ENCODE measurements around the gene TP63. TPM values are rescaled to one million over a fixed set of nuclear protein-coding genes. Genes with fewer than 3 reads are reported as not detected.
A peak's percentile ranks its signal among the peaks of the same experiment; 100 is the strongest.

TP63 gene
- total and polyA plus RNA-seq, 3 donors from 2014 or later = 5.2 to 10.5 (median 6.0) TPM

DNA sequence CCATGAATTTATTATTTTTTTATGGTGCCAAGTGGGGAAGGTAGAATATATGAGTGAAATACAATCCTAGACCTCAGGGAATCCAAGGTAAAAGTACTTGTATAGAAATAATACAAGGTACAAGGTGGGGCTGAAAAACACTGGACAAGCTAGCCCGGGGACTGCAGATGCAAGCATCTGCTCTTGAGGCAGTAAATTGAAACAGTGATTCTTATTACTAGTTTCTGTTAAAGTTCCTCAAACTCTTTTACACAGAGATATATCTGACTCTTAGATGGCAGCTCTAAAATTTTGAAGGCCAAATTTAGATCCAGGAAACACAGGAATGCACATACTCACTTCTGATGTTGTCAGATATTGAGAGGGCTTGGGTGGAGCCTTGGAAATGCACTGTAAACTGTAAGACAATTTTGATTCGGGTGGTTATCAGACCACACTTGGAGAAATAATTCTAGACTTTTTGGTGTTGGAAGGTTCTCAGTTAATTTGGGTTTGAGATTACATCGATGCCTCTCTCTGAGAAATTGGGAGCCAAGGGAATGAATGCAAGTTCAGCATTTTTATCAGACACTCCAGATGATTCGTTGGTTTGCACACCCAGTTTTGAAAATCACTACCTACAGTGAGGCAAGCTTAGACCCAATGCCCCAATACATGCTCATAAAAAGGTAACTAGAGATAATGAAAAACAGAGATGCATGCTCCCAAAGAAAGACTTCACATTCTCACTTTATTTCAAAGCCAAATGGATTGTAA, 7.3 kb downstream of the TP63 start:
- DNase-seq = no peak
- no peak overlapping the region for H3K4me3 ChIP-seq
- 81 to 83% methylated on average over 4 of the region's 4 CpGs for WGBS, 2 donors
- H3K4me1 ChIP-seq = no peaks in the 10 kb centered on the region
- H3K27ac ChIP-seq = no peak overlapping the region
- H3K36me3 ChIP-seq (ENCODE audit: low read depth, missing control alignments) = no peaks in the 10 kb centered on the region
- H3K27me3 ChIP-seq = no peaks in the 10 kb centered on the region
- no peaks in the 10 kb centered on the region for H3K9me3 ChIP-seq
- TF ChIP-seq, protein P1, sequence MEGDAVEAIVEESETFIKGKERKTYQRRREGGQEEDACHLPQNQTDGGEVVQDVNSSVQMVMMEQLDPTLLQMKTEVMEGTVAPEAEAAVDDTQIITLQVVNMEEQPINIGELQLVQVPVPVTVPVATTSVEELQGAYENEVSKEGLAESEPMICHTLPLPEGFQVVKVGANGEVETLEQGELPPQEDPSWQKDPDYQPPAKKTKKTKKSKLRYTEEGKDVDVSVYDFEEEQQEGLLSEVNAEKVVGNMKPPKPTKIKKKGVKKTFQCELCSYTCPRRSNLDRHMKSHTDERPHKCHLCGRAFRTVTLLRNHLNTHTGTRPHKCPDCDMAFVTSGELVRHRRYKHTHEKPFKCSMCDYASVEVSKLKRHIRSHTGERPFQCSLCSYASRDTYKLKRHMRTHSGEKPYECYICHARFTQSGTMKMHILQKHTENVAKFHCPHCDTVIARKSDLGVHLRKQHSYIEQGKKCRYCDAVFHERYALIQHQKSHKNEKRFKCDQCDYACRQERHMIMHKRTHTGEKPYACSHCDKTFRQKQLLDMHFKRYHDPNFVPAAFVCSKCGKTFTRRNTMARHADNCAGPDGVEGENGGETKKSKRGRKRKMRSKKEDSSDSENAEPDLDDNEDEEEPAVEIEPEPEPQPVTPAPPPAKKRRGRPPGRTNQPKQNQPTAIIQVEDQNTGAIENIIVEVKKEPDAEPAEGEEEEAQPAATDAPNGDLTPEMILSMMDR (IDR thresholded peaks at IDR 0.05) = no peak
- no peak for TF ChIP-seq POLR2A (IDR thresholded peaks at IDR 0.05)
- intact Hi-C loops (cut with DNase I; ENCODE audit: low total_unique reads) = no loop called here

GRCh38 chr3:189641776-189642175, 10.6 kb downstream of the TP63 start:
- Histone ChIP-seq H3K4me1 (no peaks in the 10 kb centered on the region), H3K27me3 (no peaks in the 10 kb centered on the region), H3K36me3 (ENCODE audit: low read depth, missing control alignments) (no peaks in the 10 kb centered on the region), H3K4me3 (no peak overlapping the region), H3K9me3 (no peaks in the 10 kb centered on the region), H3K27ac (no peak overlapping the region)
- TF ChIP-seq, protein P1 (IDR thresholded peaks at IDR 0.05) = no peak
- TF ChIP-seq POLR2A (IDR thresholded peaks at IDR 0.05) = no peak
- intact Hi-C loops (cut with DNase I; ENCODE audit: low total_unique reads) = no loop called here
- no peak for DNase-seq

GRCh38 chr3:189646853-189647542, 15.8 kb downstream of the TP63 start:
- TF ChIP-seq POLR2A (IDR thresholded peaks at IDR 0.05) = no peak
- TF ChIP-seq, protein P1 (IDR thresholded peaks at IDR 0.05) = no peak
- DNase-seq = no peak
- no peaks in the 10 kb centered on the region for H3K4me1 ChIP-seq
- WGBS, 2 donors = 85 to 95% methylated on average over 8 of the region's 8 CpGs
- no peaks in the 10 kb centered on the region for H3K36me3 ChIP-seq (ENCODE audit: low read depth, missing control alignments)
- intact Hi-C loops (cut with DNase I; ENCODE audit: low total_unique reads) = no loop called here
- no peaks in the 10 kb centered on the region for H3K9me3 ChIP-seq
- no peak overlapping the region for H3K4me3 ChIP-seq
- no peaks in the 10 kb centered on the region for H3K27me3 ChIP-seq
- no peak overlapping the region for H3K27ac ChIP-seq

GRCh38 chr3:189652042-189652441, 20.9 kb downstream of the TP63 start:
- TF ChIP-seq POLR2A (IDR thresholded peaks at IDR 0.05) = no peak
- TF ChIP-seq, protein P1 (IDR thresholded peaks at IDR 0.05) = peak in 1 of 3 experiments; percentile 31
- WGBS, 2 donors = 65% methylated on average over 1 of the region's 1 CpG; no CpG with 5 or more reads in 1 of the 2 donors
- Histone ChIP-seq H3K27ac (no peak overlapping the region), H3K4me3 (no peak overlapping the region), H3K27me3 (no peaks in the 10 kb centered on the region), H3K9me3 (no peaks in the 10 kb centered on the region), H3K4me1 (no peaks in the 10 kb centered on the region), H3K36me3 (ENCODE audit: low read depth, missing control alignments) (no peaks in the 10 kb centered on the region)
- DNase-seq = peak; percentile 42
- intact Hi-C loops (cut with DNase I; ENCODE audit: low total_unique reads) = no loop called here
